ENCODE data around the gene PPM1J. TPM values are rescaled to one million over a fixed set of nuclear protein-coding genes. Genes with fewer than 3 reads are reported as not detected.

The PPM1J gene
- total RNA-seq, 1 experiment from 2014 or later: 0.51 TPM

- no peaks in the 10 kb centered on the region for H3K36me3 ChIP-seq (ENCODE audit: control insufficient read depth, insufficient read depth, low read length)
- no peak overlapping the region for H3K4me3 ChIP-seq (ENCODE audit: low read depth in 2 of 2, low read length in 2 of 2)
- ChIA-PET POLR2A (no interaction called here), CTCF (interaction anchor here (3.2 kb wide), 1 partner anchor 87 kb away, joined by 39 read pairs; no protein-coding TSS in a partner anchor)
- no TSS peak for BruUV-seq (replicated peaks)
- ATAC-seq: no peak
- intact Hi-C loops (cut with micrococcal nuclease; ENCODE audit: unreplicated experiment): loop anchor here (5.0 kb wide), 1 partner anchor 325 kb away; no protein-coding TSS in a partner anchor
- no peak overlapping the region for H3K27ac ChIP-seq (ENCODE audit: low read length)
- DNase-seq (ENCODE audit: low read depth, low spot score): no peak
- in situ Hi-C loops (cut with HindIII; ENCODE audit: low pct_unique_long_range_greater_than_20kb, low sequenced_read_pairs): no loop called here
- no peaks in the 10 kb centered on the region for H3K27me3 ChIP-seq (ENCODE audit: control insufficient read depth, insufficient read depth, low read length)
- no peaks in the 10 kb centered on the region; the same call in 1 of the 2 replicates for H3K4me1 ChIP-seq (ENCODE audit: control insufficient read depth, insufficient read depth, low read length)
- TF ChIP-seq POLR2AphosphoS5 (IDR thresholded peaks at IDR 0.05; ENCODE audit: low read depth, low read length) (no peak), SIN3A (IDR thresholded peaks at IDR 0.05; ENCODE audit: borderline replicate concordance, insufficient read depth, low read depth, low read length) (no peak), CTCF (IDR thresholded peaks at IDR 0.05) (no peak), TCF7L2 (IDR thresholded peaks at IDR 0.05; ENCODE audit: low read depth, low read length) (no peak)
- TF ChIP-seq, protein P1, sequence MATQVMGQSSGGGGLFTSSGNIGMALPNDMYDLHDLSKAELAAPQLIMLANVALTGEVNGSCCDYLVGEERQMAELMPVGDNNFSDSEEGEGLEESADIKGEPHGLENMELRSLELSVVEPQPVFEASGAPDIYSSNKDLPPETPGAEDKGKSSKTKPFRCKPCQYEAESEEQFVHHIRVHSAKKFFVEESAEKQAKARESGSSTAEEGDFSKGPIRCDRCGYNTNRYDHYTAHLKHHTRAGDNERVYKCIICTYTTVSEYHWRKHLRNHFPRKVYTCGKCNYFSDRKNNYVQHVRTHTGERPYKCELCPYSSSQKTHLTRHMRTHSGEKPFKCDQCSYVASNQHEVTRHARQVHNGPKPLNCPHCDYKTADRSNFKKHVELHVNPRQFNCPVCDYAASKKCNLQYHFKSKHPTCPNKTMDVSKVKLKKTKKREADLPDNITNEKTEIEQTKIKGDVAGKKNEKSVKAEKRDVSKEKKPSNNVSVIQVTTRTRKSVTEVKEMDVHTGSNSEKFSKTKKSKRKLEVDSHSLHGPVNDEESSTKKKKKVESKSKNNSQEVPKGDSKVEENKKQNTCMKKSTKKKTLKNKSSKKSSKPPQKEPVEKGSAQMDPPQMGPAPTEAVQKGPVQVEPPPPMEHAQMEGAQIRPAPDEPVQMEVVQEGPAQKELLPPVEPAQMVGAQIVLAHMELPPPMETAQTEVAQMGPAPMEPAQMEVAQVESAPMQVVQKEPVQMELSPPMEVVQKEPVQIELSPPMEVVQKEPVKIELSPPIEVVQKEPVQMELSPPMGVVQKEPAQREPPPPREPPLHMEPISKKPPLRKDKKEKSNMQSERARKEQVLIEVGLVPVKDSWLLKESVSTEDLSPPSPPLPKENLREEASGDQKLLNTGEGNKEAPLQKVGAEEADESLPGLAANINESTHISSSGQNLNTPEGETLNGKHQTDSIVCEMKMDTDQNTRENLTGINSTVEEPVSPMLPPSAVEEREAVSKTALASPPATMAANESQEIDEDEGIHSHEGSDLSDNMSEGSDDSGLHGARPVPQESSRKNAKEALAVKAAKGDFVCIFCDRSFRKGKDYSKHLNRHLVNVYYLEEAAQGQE (IDR thresholded peaks at IDR 0.05; ENCODE audit: insufficient read depth in 1 of 2, low read depth in 2 of 2, low read length in 1 of 2): no peak
- no peaks in the 10 kb centered on the region for H3K9me3 ChIP-seq (ENCODE audit: control insufficient read depth, insufficient read depth, low read depth, low read length)
Observed at GRCh38 chr1:112717263-112717873, 2.2 kb upstream of the PPM1J start.

GRCh38 chr1:112716133-112716720 is 1.1 kb upstream of the PPM1J start:
- CTCF ChIA-PET: interaction anchor here (0.6 to 3.2 kb wide), 3 partner anchors 88 to 604 kb away, joined by 3 to 39 read pairs (median 3); partner anchors contain the start of gene LRIG2
- H3K36me3 ChIP-seq (ENCODE audit: control insufficient read depth, insufficient read depth, low read length): no peaks in the 10 kb centered on the region
- in situ Hi-C loops (cut with HindIII; ENCODE audit: low pct_unique_long_range_greater_than_20kb, low sequenced_read_pairs) (no loop called here), intact Hi-C loops (cut with micrococcal nuclease; ENCODE audit: unreplicated experiment) (loop anchor here (1.0 to 5.0 kb wide), 2 partner anchors 88 to 326 kb away; no protein-coding TSS in a partner anchor)
- H3K27me3 ChIP-seq (ENCODE audit: control insufficient read depth, insufficient read depth, low read length): no peaks in the 10 kb centered on the region
- H3K9me3 ChIP-seq (ENCODE audit: control insufficient read depth, insufficient read depth, low read depth, low read length): no peaks in the 10 kb centered on the region
- DNase-seq (ENCODE audit: low read depth, low spot score) (peak; percentile 80), ATAC-seq (peak; percentile 80)
- H3K4me1 ChIP-seq (ENCODE audit: control insufficient read depth, insufficient read depth, low read length): no peaks in the 10 kb centered on the region; the same call in 1 of the 2 replicates
- POLR2A ChIA-PET: interaction anchor here (0.6 kb wide), 1 partner anchor 240 kb away, joined by 3 read pairs; no protein-coding TSS in a partner anchor
- no peak overlapping the region for H3K27ac ChIP-seq (ENCODE audit: low read length)
- TF ChIP-seq CTCF (IDR thresholded peaks at IDR 0.05): peak; percentile 87
- TF ChIP-seq SIN3A (IDR thresholded peaks at IDR 0.05; ENCODE audit: borderline replicate concordance, insufficient read depth, low read depth, low read length): no peak
- no TSS peak for BruUV-seq (replicated peaks)
- peak overlapping the region; percentile 53 to 64 for H3K4me3 ChIP-seq (ENCODE audit: low read depth in 2 of 2, low read length in 2 of 2)

Measured in Panc1 (cell line).